DMS79 (cell line): ENCODE data around the gene COL2A1.

Experiments used
- DNase-seq: peaks from one replicate; lab custom pipeline; 2025; lab: John Stamatoyannopoulos, UW

The COL2A1 gene

DNA sequence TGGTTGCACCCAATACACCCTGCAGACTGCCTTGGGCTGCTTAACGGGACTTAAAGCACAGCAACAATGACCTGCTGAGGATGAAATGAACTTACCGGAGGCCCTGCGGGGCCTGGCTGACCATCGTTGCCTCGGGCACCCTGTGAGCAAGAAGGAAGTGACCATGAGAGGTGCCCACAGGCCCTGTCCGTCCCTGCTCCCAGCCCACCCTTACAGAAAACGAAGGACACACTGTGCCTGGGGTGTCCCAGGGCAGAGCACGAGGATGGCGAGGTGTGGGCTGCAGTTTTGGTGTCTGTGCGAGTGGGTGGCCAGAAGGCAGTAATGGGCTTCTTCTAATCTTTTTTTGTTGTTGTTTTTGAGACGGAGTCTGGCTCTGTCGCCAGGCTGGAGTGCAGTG, 14.6 kb downstream of the COL2A1 start:
- DNase-seq, result no peak

DNA sequence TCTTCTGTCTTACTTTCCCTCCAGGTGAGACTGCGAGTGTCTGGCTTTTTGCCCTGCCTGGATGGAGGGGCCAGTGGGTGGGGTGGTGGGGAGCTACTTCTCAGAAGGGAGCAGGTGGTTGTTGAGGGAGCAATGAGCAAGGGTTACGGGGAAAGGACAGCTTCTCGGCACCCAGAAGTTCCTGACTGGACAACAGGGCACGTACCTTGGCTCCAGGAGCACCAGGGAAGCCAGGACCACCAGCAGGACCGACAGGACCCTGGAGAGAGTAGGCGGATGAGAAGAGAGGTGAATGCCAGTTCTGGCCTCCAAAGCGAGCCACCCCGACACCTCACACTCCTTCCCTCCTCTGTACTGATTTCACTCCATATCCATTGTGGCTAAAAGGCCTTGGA, 15.3 kb downstream of the COL2A1 start:
- no peak for DNase-seq

DNA sequence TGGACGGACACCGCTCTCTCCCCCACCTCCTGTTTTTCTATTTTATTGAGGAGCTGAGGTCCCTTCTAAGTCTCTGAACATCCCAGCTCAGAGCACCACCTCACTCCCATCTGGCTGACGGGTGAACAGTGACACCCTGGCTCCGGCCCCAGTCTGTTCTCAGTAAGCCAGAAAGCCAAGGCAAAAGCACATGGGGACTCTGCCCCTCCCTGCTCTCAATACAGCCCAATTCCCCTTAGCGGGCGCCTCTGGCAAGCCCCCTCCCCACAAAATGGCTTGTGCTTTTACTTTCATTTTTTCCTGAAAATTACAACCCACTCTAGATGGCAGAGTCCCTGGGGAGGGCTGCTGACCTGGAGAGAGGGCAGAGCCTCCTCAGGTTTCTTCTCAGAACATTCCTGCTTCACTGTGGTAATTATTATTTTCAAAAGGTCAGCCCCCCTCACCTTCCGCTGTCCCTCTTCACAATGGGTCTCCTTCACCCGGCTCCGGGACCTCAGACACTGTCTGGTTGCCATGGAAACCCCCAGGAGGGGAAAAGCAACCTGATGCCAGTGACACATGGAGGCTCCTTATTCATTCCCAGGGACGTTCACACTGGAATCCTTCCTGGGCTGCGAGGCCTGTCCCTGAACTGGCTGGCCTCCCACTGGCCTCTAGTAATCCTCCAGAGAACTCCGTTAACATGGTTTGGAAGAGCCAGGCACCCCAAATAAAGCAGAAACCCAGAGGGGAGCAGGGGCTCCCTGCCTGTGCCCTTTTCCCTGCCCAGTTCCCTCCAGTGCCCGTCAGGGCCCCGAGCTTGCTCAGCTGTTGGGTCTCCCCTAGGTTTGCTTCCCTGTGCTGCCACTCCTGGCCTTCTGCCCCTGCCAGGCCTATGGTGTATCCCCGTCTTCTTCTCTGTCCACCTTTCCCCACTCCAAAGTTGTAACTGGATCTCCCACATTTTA, 15.9 kb downstream of the COL2A1 start:
- DNase-seq, result peak; percentile 31

DNA sequence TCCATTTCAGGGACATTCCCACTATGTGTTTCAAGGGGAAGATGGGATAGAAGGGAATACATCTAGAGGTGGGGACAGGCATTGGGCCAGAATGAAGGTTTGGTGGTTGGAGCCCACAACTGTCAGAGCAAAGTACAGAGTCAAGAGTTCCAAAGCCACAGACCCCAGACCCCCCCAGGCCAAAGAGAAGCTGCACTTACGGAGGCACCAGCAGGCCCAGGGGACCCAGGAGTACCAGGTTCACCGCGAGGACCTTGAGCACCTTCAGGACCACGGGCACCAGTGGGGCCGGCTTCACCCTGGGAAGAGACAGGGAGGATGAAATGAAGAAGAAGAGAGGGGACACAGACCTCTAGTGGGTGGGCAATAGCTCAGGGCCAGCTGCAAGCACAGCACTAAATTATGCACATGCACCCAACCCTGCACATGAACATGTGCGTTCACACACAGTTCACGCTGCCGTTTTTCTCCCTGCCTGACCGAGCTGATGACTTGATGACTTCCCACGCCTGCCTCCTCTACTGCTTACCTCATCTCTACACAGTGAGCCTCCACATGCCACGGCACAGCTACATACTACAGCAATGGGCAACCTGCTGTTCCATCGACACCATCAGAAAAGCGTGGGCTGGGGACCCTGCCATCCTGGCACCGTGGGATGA, 16.7 kb downstream of the COL2A1 start:
- no peak for DNase-seq

DNA sequence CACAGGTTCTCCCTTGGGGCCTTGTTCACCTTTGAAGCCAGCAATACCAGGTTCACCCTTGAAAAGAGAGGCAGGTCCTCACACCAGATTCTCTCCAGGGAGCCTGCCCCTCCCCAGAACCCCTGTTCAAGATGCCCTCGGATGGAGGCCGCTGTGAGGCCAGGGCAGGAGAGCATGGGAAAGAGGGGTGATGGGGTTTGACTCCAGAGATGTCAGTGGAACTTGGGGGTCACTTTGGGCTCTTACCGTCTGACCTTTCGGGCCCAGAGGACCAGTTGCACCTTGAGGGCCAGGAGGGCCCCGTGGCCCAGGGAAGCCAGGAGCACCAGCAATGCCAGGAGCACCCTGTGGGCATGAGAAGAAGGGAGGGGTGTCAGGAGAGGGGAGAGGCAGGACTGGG, 17.4 kb downstream of the COL2A1 start:
- no peak for DNase-seq

DNA sequence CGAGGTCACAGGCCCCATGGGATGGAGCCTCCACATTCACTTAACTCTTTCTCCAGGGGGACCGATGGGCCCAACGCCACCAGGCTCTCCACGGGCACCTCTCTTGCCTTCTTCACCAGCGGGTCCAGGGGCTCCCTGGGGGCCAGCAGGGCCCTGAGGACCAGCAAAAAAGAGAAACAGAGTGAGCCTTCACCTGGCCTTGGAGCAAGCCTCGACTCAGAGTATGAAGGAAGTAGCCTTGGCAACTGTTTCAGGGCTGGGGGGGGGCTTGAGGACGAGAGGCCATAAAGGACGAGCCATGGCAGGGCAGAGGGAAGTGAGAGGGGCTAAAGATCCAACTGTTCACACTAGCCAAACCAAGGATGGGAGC, 18.0 kb downstream of the COL2A1 start:
- no peak for DNase-seq

DNA sequence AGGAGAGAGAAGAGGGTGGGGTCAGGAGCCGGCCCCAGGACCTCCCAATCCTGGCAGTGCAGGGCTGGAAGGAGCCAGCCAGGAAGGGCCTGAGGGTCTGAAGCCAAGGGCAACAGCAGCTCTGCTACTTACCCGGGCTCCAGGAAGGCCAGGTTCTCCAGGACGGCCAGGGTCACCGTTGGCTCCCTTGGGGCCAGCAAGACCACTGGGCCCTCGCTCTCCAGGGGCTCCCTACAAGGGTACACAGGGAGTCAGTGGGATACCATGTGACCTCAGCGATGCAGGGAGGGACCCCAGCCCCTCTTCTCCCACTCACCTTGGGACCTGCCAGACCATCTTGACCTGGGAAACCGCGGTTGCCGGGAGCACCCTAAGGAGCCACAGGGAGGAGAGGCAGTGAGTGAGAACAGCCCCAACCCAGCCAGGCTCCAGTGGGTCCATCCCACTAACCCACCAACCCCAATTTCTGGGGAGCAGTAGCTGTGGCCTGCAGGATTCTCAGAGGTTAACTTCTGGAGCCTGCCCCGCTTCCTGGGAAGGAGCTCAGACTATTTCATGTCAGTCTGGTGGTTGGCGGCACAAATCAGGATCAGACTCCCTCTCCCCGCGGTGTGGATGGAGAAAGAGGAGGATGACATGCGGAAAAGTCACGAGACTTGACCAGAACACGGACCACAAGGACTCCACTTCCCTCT, 18.5 kb downstream of the COL2A1 start:
- no peak for DNase-seq

DNA sequence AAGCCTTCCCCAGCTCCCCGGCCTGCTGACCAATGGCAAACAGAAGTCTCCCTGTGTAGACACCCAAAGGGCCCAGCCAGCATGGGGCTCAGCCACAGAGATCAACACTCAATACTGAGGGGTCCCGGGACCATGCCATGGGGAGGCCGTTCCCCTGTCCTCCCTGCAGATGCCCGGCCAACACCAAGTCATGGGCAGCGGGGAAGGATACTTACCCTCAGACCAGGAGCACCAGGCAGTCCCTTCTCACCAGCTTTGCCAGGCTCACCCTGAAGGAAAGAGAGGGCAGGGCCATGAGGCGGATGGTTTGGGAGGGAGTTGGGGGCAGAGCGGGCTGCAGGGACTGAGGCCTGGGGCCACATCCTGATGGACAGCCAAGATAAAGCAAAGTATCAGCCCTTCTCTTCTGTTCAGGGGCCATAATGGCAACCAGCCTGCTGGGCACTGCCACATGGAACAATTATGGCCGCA, 19.9 kb downstream of the COL2A1 start:
- no peak for DNase-seq

DNA sequence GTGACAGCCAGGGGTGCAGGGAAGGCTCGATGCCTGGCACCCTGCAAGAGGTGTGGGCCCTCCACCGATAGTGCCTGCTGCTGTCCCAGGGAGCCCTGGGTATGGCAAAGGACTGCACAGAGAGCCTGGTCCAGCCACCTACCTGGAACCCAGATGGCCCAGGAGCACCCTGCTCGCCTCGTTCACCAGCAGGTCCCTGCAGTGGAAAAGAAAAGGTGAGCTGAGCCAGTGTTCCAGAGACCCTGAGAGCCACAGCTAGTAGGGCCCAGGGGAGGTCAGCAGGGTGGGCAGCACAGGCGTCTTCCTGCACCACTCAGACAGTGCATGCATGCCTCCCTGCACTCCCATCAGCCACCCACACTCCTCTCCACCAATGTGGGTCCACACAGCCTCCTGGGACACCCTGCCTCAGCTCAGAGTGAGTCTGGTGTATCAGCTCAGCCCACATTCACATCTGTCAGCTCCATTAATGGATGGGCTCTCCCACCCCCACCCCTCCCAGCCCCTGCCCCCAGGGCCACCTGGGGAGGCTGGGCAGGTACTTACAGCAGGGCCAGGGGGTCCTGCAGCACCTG, 20.6 kb downstream of the COL2A1 start:
- DNase-seq, result no peak

DNA sequence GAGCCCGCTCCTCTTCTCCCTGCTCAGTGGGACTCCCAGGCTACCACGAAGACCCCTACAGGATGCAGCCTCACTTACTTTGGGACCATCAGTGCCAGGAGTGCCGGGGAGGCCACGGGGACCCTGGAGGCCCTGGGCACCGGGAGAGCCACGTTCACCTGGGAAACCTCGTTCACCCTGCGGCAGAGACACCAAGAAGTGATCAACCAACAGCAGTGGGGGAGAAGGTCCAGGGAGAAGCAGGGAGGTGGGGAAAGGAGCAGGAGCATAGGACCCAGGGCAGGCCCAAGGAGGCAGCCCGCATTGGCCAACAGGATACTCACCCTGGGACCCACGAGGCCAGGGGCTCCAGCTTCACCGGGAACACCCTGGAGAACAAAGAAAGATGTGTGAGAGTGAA, 21.5 kb downstream of the COL2A1 start:
- DNase-seq, result no peak

DNA sequence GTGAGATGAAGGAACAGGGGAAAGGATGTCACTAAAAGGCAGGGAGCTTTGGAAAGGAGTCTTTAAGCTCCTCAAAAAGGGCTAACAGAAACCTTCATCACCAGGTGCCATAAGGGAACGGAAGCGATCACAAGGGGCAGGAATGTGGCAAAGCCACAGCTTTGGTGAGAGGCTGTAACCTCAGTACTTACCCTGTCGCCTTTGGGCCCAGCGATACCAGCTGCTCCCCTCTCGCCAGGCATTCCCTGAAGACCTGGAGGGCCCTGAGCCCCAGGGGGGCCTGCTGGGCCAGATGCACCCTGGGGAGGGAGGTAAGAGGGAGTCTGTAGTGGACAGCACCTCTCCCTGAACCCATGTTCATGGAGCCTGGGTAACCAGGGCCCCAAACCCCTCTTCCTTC, 22.0 kb downstream of the COL2A1 start:
- DNase-seq, result no peak

DNA sequence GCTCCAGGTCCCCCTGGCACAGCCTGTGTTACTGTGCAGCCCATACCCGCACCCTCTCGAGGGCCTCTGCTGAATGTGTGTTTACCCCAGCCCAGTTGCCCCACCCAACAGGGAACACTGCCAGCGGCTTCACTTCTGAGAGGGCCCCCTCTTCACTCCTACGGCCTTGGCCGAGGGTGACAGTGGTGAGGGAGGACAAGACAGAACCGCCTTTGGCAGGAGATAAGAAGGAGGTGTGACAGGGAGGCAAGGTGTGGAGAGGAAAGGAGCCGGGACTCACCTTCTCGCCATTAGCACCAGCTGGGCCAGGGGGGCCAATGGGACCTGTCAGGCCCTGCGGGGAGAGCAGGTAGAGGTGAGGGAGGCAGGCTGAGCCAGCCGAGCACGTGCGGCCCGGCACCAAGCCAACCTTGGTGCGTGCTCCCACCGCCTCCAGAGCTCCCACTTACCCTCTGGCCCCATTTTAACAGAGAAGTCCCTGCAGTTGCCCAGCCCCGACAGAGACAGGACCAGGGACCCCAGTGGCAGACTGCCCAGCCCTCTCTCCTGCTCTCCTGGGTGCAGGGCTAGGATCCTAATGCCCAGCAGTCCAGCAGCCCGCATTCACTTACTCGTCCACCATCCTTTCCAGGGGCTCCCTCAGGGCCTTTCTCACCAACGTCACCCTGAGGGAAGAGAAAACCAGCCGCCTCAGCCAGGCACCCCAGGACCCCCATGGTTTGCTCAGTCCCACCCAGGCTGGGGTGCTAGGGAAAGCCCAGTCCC, 22.6 kb downstream of the COL2A1 start:
- no peak for DNase-seq

DNA sequence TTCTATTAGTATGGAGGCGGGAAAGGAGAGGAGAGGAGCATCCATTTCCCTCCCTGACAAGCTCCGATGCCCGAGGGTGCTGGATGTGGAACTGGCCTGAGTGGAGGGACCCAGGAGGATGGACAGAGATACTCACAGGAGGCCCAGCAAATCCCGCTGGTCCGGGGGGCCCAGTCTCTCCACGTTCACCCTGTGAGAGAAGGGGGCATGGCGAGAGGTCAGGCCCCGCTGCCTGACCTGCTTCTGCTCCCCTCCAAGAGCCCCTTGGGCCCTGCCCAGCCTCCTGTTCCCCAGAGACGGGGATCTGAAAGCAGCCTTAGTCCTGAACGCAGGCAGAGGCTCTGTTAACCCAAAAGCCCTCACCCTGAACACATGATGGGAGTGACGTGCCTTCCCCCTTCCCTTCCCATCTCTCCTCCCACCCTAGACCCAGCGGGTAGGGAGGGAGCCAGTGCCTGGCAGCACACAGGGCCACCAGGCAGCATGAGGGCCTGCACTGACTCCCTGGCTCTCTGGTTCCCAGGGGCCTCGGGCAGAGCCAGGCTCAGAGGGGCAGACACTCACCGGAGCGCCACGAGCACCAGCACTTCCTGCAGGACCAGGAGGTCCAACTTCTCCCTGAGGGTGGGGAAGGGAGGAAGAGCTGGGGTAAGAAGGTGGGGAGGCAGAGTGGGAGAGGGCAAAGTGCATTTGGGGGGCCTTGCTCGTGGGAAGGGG, 23.3 kb downstream of the COL2A1 start:
- no peak for DNase-seq

DNA sequence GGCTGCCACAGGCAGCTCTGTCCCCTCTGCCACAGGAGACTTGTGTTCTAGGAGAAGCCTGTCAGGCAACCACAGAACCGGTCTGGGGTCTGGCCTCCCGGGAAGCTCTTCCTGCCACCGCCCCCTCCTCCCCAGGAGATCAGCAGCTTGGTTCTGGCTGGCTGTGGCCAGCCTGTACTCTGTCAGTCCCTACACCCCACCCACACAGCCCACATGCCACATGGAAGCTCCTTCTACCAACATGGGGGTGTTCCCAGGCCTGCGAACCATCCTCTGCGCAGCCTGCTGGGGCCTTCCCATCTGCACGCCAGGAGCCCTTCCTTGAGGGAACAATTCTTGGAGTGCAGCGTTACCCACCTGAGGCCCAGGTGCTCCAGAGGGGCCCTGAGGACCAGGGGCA, 24.1 kb downstream of the COL2A1 start:
- DNase-seq, result no peak

DNA sequence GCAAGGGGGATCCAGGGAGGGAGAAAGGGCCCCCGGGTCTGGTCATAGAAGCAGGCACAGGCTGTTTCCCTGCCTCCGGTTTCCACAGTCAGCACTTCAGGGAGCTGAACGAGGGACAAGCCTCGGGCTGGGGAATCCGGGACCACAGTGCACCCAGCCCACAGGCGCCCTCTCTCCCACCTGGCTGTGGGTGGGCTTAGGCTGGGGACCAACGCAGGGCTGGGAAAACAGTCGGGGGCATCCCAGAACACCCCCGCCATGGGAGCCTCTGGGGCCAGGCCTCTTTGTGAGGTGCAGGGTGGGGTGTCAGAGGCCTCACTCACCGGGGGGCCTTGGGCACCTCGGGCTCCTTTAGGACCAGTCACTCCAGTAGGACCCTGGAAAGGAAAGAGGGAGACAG, 24.6 kb downstream of the COL2A1 start:
- no peak for DNase-seq

DNA sequence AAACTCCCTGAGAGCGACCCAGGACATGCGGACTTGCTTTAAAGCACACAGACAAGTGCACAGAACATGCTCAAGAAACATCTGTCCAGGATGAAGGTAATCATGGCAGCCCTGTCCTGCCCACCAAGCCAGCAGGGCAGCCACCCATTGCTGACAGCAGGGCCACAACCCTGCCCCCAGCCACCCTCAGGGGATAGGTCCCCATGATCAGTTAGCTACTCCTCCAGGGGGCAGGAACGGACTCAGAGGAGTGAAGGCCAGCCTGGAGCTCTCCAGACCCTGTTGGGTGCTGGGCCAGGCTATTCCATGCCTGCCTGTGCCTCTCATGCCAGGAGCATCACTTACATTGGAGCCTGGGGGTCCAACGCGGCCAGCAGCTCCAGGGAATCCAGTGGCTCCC, 25.1 kb downstream of the COL2A1 start:
- no peak for DNase-seq

DNA sequence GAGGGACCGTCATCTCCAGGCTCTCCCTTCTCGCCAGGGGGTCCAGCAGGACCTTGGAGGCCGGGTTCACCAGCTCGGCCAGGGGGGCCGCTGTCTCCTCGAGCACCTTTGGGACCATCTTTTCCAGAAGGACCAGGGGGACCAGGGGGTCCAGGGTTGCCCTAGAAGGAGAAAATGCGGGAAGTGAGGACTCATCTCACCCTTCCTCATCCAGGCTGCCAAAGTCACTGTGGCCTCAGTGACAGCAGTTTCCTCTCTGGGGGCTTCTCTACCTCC, 25.7 kb downstream of the COL2A1 start:
- DNase-seq, result no peak

DNA sequence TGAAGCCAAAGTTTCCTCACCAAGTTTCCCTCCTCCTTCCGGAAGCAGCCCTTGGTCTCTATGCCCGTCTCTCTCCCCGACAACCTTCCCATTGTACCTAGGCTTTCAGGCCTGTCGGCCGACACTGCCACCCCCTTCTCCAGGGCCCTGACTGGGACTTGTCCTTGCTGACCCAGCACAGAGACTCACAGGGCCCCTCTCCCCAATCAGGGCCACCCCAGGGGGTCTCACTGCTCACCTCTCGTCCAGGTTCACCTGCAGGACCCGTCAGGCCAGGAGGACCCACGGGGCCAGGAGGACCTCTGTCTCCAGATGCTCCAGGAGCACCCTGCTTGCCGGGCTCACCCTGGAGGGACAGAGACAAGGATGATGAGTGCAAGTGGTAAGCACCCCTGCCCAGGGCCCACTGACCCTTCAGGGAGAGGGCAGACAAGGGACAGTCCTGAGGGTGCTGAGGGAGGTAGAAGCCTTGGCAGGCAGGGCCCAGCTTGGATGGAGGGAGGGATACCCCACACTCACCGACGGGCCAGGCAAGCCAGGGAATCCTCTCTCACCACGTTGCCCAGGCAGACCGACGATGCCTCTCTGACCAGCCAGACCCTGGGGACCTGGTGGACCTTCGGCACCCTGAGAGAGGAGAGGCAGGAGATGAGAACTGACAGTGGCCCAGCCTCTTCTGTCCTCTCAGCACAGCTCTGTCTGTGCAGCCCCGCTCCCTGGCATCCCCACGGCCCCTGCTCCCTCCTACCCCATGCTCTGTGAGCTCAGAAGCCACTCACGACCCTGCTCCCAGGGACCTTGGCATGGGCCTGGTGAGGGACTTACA, 26.3 kb downstream of the COL2A1 start:
- DNase-seq, result no peak

DNA sequence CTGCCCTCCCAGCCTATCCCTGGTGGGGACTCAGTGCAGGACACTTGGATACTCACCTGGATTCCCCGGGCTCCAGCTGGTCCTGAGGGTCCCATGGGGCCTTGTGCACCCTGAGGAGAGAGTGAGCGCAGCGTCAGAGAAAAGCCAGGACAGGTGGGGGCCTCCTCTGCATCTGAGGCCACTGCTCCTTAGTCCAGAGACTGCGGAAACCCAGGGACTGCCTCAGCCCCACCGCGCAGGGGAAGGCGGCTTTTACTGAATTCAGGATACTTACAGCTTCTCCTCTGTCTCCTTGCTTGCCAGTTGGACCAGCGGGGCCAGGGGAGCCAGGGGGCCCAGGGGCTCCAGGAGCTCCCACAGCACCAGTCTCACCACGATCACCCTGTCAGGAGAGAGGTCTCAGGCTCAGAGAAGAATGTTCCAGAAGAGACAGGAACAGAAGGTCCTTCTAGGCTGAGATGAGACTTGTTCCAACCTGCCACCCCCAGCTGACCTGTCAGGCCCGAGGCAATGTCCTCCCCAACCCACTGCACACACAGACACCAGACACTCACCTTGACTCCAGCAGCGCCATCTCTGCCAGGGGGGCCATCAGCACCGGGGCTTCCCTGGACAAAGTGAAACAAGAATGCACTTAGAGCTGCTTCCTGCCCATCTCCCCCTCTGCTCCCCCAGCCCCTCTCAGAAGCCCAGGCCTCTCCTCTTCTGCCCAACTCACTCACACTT, 27.1 kb downstream of the COL2A1 start:
- DNase-seq, result no peak

DNA sequence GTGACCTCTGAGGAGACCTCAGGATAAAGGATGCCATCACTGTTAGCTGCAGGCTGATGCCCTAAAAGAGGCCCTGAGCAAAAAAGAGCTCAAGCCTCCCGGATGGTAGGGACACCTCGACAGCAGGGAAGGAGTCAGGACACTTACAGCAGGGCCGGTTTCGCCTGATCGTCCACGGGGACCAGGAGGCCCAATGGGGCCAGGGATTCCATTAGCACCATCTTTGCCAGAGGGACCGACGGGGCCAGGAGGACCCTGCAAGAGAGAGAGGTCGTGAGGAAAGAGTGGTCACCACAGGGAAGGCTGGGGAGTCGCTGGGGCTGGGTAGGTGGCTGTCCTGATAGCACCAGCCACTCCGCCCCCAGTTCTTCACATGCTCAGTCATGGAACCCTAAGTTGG, 28.5 kb downstream of the COL2A1 start:
- no peak for DNase-seq
